Stimulated activated CD8-positive, alpha-beta memory T cell treated with anti-CD3 and anti-CD28 coated beads, Interleukin-15, amount 100 ng/mL, for 4 hours (primary cell): ENCODE data around the gene ELK4.

Source experiments
- DNase-seq, 2 donors: peaks; one replicate each; pipeline ENCODE4 v3.0.0-alpha.2; 2020; ENCODE audit warnings: low read depth in 2 of 2

The ELK4 gene

DNA sequence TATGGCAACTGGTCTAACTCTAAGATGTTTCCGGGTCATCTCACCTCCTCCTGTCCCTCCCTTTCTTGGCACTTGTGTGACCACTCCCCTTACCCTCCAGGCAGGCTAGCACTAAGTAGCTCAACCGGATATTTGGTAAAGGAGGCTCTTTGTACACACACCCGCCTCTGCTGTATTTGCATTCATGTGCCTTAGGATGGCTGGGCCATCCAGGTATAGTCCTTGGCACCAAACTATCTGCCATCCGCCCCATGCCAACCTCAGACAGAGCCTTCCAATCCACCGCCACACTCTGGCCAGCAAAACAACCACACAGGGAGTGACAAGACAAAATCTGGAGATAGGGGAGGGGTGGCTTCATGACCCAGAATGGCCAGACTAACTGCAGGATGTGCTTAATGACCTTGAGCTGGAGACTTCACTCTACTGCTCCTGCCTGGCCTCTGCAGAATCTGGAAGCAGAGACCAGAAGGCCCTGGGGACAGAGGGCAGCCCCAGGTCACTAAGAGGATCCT is 67.8 kb downstream of the ELK4 start:
- DNase-seq: no peak

DNA sequence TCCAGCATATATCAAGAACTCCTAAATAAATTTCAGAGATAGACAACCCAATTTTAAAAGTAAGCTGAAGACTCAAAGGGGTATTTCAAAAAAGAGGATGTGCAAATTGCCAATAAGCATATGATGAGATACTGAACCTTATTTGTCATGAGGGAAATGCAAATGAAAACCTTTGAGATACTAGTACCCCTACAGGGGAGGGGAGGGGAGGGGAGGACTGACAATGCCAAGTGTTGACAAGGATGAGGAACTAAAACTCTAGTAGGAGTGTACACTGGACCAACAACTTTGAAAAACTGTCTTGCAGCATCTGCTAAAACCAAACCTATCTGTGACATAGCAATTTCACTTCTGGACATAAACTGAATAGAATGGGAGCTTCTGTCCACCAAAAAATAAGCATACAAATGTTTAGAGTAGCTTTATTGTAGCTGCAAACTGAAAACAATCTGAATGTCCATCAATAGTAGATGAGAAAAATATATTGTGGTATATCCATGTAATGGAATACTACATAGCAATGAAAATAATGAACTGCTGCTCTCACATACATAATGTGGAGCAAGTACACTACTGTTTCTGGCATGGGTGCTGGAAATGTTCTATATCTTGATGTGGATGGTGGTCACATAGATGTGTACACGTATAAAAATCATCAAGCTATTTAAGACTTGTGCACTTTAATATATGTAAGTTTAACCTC is 70.2 kb downstream of the ELK4 start:
- no peak for DNase-seq
